ENCODE measurements around the gene MYH11.
A peak's percentile ranks its signal among the peaks of the same experiment; 100 is the strongest.

MYH11 gene

DNA sequence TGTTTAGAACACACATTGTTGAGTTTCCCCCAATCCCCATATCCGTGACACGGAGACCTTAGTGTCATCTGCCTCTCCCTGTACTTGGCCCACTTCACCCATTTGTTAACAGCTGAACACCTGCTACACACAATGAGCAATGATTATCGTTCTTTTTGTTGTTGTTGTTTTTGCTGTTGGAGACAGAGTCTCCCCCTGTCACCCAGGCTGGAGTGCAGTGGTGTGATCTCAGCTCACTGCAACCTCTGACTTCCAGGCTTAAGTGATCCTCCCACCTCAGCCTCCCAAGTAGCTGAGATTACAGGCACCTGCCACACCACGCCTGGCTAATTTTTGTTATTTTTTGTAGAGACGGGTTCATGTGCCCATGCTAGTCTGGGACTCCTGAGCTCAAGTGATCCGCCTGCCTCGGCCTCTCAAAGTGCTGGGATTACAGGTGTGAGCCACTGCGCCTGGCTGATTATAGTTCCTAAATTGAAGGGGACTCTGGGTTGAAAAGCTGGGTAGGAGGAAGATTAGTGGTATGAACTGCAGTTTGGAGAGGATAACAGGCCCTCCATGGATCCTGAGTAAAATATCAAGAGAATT is 185.2 kb downstream of the MYH11 start:
- Histone ChIP-seq H3K4me3 (ENCODE audit: severe bottlenecking) (no peak overlapping the region), H3K27ac (ENCODE audit: poor library complexity, severe bottlenecking) (peak overlapping the region; percentile 92), H3K4me1 (ENCODE audit: insufficient read depth, poor library complexity, severe bottlenecking) (peaks cover 31% of the 10 kb centered on the region), H3K9me3 (ENCODE audit: severe bottlenecking) (no peaks in the 10 kb centered on the region), H3K27me3 (ENCODE audit: insufficient read depth, poor library complexity, severe bottlenecking) (no peaks in the 10 kb centered on the region), H3K36me3 (ENCODE audit: low read depth) (peaks cover 86% of the 10 kb centered on the region)
- ATAC-seq (ENCODE audit: low read depth) (no peak), DNase-seq (ENCODE audit: low spot score) (no peak)
- TF ChIP-seq, protein P1, sequence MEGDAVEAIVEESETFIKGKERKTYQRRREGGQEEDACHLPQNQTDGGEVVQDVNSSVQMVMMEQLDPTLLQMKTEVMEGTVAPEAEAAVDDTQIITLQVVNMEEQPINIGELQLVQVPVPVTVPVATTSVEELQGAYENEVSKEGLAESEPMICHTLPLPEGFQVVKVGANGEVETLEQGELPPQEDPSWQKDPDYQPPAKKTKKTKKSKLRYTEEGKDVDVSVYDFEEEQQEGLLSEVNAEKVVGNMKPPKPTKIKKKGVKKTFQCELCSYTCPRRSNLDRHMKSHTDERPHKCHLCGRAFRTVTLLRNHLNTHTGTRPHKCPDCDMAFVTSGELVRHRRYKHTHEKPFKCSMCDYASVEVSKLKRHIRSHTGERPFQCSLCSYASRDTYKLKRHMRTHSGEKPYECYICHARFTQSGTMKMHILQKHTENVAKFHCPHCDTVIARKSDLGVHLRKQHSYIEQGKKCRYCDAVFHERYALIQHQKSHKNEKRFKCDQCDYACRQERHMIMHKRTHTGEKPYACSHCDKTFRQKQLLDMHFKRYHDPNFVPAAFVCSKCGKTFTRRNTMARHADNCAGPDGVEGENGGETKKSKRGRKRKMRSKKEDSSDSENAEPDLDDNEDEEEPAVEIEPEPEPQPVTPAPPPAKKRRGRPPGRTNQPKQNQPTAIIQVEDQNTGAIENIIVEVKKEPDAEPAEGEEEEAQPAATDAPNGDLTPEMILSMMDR (IDR thresholded peaks at IDR 0.05; ENCODE audit: poor library complexity, severe bottlenecking): no peak

DNA sequence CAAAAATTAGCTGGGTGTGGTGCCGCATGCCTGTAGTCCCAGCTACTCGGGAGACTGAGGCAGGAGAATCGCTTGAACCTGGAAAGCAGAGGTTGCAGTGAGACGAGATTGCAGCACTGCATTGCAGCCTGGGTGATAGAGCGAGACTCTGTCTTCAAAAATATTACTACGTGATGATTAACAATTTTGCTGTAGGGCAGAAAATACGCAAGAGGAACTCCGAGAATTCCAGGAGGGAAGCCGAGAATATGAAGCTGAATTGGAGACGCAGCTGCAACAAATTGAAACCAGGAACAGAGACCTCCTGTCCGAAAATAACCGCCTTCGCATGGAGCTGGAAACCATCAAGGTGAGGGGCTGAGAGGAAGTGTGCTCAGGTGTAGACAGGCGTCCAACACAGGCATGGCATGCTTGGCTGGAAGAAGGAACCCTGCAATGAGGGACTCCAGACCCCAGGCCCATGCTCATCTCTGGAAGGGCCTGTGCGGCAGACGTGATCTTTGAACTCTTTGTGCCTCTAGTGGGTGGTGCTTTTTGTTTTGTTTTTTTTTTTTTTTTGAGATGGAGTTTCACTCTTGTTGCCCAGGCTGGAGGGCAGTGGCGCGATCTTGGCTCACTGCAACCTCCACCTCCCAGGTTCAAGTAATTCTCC is 189.6 kb downstream of the MYH11 start:
- ATAC-seq (ENCODE audit: low read depth): no peak
- TF ChIP-seq, protein P1 (IDR thresholded peaks at IDR 0.05; ENCODE audit: poor library complexity, severe bottlenecking): no peak
- peaks cover 18% of the 10 kb centered on the region for H3K4me1 ChIP-seq (ENCODE audit: insufficient read depth, poor library complexity, severe bottlenecking)
- DNase-seq (ENCODE audit: low spot score): no peak
- no peak overlapping the region for H3K27ac ChIP-seq (ENCODE audit: poor library complexity, severe bottlenecking)
- no peak overlapping the region for H3K4me3 ChIP-seq (ENCODE audit: severe bottlenecking)
- no peaks in the 10 kb centered on the region for H3K9me3 ChIP-seq (ENCODE audit: severe bottlenecking)
- peaks cover 92% of the 10 kb centered on the region for H3K36me3 ChIP-seq (ENCODE audit: low read depth)
- no peaks in the 10 kb centered on the region for H3K27me3 ChIP-seq (ENCODE audit: insufficient read depth, poor library complexity, severe bottlenecking)

DNA sequence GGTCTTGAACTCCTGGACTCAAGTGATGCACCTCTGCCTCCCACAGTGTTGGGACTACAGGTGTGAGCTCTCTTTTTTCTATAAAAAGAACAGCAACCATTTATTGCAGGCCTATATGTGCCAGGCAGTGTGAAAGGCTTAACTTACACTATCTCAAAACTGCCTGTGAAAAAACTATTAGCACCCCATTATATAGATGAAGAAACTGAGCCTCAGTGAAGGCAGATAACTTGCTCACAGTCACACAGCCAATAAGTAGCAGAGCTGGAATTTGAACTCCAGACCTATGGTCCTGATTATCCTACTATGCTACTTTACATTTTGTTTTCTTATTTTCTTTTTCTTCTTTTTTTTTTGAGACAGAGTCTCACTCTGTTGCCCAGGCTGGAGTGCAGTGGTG is 191.7 kb downstream of the MYH11 start:
- no peak overlapping the region for H3K27ac ChIP-seq (ENCODE audit: poor library complexity, severe bottlenecking)
- no peaks in the 10 kb centered on the region for H3K27me3 ChIP-seq (ENCODE audit: insufficient read depth, poor library complexity, severe bottlenecking)
- no peak overlapping the region for H3K4me3 ChIP-seq (ENCODE audit: severe bottlenecking)
- TF ChIP-seq, protein P1 (IDR thresholded peaks at IDR 0.05; ENCODE audit: poor library complexity, severe bottlenecking): no peak
- H3K36me3 ChIP-seq (ENCODE audit: low read depth): peaks cover 78% of the 10 kb centered on the region
- H3K4me1 ChIP-seq (ENCODE audit: insufficient read depth, poor library complexity, severe bottlenecking): peaks cover 9% of the 10 kb centered on the region
- DNase-seq (ENCODE audit: low spot score): no peak
- no peaks in the 10 kb centered on the region for H3K9me3 ChIP-seq (ENCODE audit: severe bottlenecking)
- ATAC-seq (ENCODE audit: low read depth): no peak

DNA sequence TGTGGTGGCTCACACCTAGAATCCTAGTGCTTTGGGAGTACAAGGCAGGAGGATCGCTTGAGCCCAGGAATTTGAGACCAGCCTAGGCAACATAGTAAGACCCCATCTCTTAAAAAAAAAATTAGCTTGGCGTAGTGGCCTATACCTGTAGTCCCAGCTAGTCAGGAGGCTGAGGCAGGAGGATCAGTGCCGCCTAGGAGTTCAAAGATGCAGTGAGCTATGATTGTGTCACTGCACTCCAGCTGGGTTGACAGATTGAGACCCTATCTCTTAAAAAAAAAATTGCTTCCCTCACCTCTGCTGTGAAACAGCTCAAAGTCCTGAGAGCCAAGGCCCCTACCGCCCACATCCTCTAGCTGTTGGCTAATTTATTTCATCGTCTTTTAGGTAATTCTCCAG is 196.6 kb downstream of the MYH11 start:
- TF ChIP-seq, protein P1 (IDR thresholded peaks at IDR 0.05; ENCODE audit: poor library complexity, severe bottlenecking): no peak
- H3K27ac ChIP-seq (ENCODE audit: poor library complexity, severe bottlenecking): no peak overlapping the region
- DNase-seq (ENCODE audit: low spot score) (no peak), ATAC-seq (ENCODE audit: low read depth) (no peak)
- H3K27me3 ChIP-seq (ENCODE audit: insufficient read depth, poor library complexity, severe bottlenecking): no peaks in the 10 kb centered on the region
- H3K4me3 ChIP-seq (ENCODE audit: severe bottlenecking): no peak overlapping the region
- H3K36me3 ChIP-seq (ENCODE audit: low read depth): peaks cover 66% of the 10 kb centered on the region
- no peaks in the 10 kb centered on the region for H3K4me1 ChIP-seq (ENCODE audit: insufficient read depth, poor library complexity, severe bottlenecking)
- no peaks in the 10 kb centered on the region for H3K9me3 ChIP-seq (ENCODE audit: severe bottlenecking)

GRCh38 chr16:15658556-15658955 is 198.3 kb downstream of the MYH11 start:
- ATAC-seq (ENCODE audit: low read depth): no peak
- Histone ChIP-seq H3K9me3 (ENCODE audit: severe bottlenecking) (no peaks in the 10 kb centered on the region), H3K27ac (ENCODE audit: poor library complexity, severe bottlenecking) (no peak overlapping the region), H3K4me3 (ENCODE audit: severe bottlenecking) (no peak overlapping the region), H3K4me1 (ENCODE audit: insufficient read depth, poor library complexity, severe bottlenecking) (no peaks in the 10 kb centered on the region), H3K27me3 (ENCODE audit: insufficient read depth, poor library complexity, severe bottlenecking) (no peaks in the 10 kb centered on the region), H3K36me3 (ENCODE audit: low read depth) (peaks cover 65% of the 10 kb centered on the region)
- DNase-seq (ENCODE audit: low spot score): no peak
- TF ChIP-seq, protein P1 (IDR thresholded peaks at IDR 0.05; ENCODE audit: poor library complexity, severe bottlenecking): no peak

Data from RWPE2 (cell line).